SKM-1 treated with dmso at 0.1 percent for 144 hours (cell line): ENCODE results near the gene IPP.
"Not testable (repeated sequence)": the region's sequence is repeated elsewhere in the genome, so short reads cannot be mapped to it uniquely, and the experiment has no call there.

Experiments used
- DNase-seq: peaks from one replicate; lab custom pipeline; 2025; ENCODE audit not compliant: unreplicated experiment; lab: John Stamatoyannopoulos, UW

The IPP gene

GRCh38 chr1:45685308-45686014 is 65.0 kb downstream of the IPP start:
- DNase-seq = no peak

GRCh38 chr1:45684402-45684801 is 66.1 kb downstream of the IPP start:
- no peak for DNase-seq

GRCh38 chr1:45682942-45683341 is 67.5 kb downstream of the IPP start:
- DNase-seq = no peak

GRCh38 chr1:45679123-45679522 is 71.3 kb downstream of the IPP start:
- DNase-seq = no peak

- DNase-seq = no peak
Observed at GRCh38 chr1:45678489-45678888, 72.0 kb downstream of the IPP start.

- no peak for DNase-seq
Observed at GRCh38 chr1:45677751-45678245, 72.7 kb downstream of the IPP start.

GRCh38 chr1:45676553-45676952 is 73.9 kb downstream of the IPP start:
- not testable (repeated sequence) for DNase-seq

GRCh38 chr1:45674478-45674877 is 76.0 kb downstream of the IPP start:
- no peak for DNase-seq

GRCh38 chr1:45673956-45674355 is 76.5 kb downstream of the IPP start:
- no peak for DNase-seq

- DNase-seq = no peak
Observed at GRCh38 chr1:45669859-45670655, 80.4 kb downstream of the IPP start.

GRCh38 chr1:45669379-45669778 is 81.1 kb downstream of the IPP start:
- DNase-seq = no peak

- no peak for DNase-seq
Observed at GRCh38 chr1:45668526-45668925, 81.9 kb downstream of the IPP start.

- DNase-seq = no peak
Observed at GRCh38 chr1:45667321-45668111, 82.9 kb downstream of the IPP start.

- no peak for DNase-seq
Observed at GRCh38 chr1:45666836-45667235, 83.6 kb downstream of the IPP start.

GRCh38 chr1:45660336-45660735 is 90.1 kb downstream of the IPP start:
- DNase-seq = no peak

GRCh38 chr1:45659222-45659621 is 91.2 kb downstream of the IPP start:
- no peak for DNase-seq

GRCh38 chr1:45658171-45658570 is 92.3 kb downstream of the IPP start:
- DNase-seq = no peak

GRCh38 chr1:45656573-45657226 is 93.8 kb downstream of the IPP start:
- DNase-seq = no peak

- no peak for DNase-seq
Observed at GRCh38 chr1:45654540-45655280, 95.7 kb downstream of the IPP start.
